Measurements from ENCODE around the gene SLC46A2. TPM values are rescaled to one million over a fixed set of nuclear protein-coding genes. Genes with fewer than 3 reads are reported as not detected.

Gene SLC46A2
- total and polyA plus RNA-seq, 2 of the 13 experiments (the other 11 are each of a cell fraction or from before 2014, with no cell fraction given), result not detected

GRCh38 chr9:112844771-112845542, 45.7 kb downstream of the SLC46A2 start (continued):
- TF ChIP-seq TFE3 (CRISPR knock-in tag; IDR thresholded peaks at IDR 0.05), result no peak
- no peak for TF ChIP-seq MEIS2 (CRISPR knock-in tag; IDR thresholded peaks at IDR 0.05)
- no peak for TF ChIP-seq ZNF18 (CRISPR knock-in tag; IDR thresholded peaks at IDR 0.05; ENCODE audit: insufficient replicate concordance)
- no peak for TF ChIP-seq PCBP2 (optimal IDR thresholded peaks at IDR 0.05; ENCODE audit: low read depth, low read length, poor library complexity, severe bottlenecking)
- TF ChIP-seq EEA1 (CRISPR knock-in tag; IDR thresholded peaks at IDR 0.05; ENCODE audit: borderline replicate concordance), result no peak
- no peak for TF ChIP-seq KMT2A (CRISPR knock-in tag; IDR thresholded peaks at IDR 0.05)
- TF ChIP-seq PAXIP1 (CRISPR knock-in tag; conservative IDR thresholded peaks at IDR 0.05), result 0 out of 2 replicates have a peak, but pooled peaks have one; percentile 21
- no peak for TF ChIP-seq PHF5A (CRISPR knock-in tag; IDR thresholded peaks at IDR 0.05; ENCODE audit: low read depth, unreplicated experiment)
- no peak for TF ChIP-seq NPAS2 (CRISPR knock-in tag; IDR thresholded peaks at IDR 0.05; ENCODE audit: borderline replicate concordance)
- TF ChIP-seq ZNF841 (CRISPR knock-in tag; IDR thresholded peaks at IDR 0.05; ENCODE audit: borderline replicate concordance), result no peak
- 0 out of 2 replicates have a peak, but pooled peaks have one; percentile 18 for TF ChIP-seq ZNF614 (CRISPR knock-in tag; IDR thresholded peaks at IDR 0.05; ENCODE audit: borderline replicate concordance)
- TF ChIP-seq ZNF678 (CRISPR knock-in tag; IDR thresholded peaks at IDR 0.05), result no peak
- no peak for TF ChIP-seq MZF1 (CRISPR knock-in tag; IDR thresholded peaks at IDR 0.05; ENCODE audit: borderline replicate concordance)
- TF ChIP-seq ZHX2 (IDR thresholded peaks at IDR 0.05; ENCODE audit: low read depth), result no peak
- no peak for TF ChIP-seq ZHX2 (CRISPR knock-in tag; IDR thresholded peaks at IDR 0.05; ENCODE audit: borderline replicate concordance)
- TF ChIP-seq ZNF501 (CRISPR knock-in tag; IDR thresholded peaks at IDR 0.05), result peak; percentile 44; the same call in 1 of the 2 replicates
